Gastroesophageal sphincter (tissue), 4 donors: Measurements from ENCODE around the gene TTF2. TPM values are rescaled to one million over a fixed set of nuclear protein-coding genes. Genes with fewer than 3 reads are reported as not detected.

Experiments used
- ATAC-seq: fragments of 150-250 bp; one replicate; pipeline ENCODE4 v1.9.1; 2016; ENCODE audit warnings: mild to moderate bottlenecking, moderate library complexity
- H3K27ac ChIP-seq, 4 donors: fragments of 200-600 bp; sonication (generic) in 3 of 4; 1 replicate in 3 of 4; 2 replicates in 1 of 4; pipeline ENCODE4 v1.5.1; 2016 to 2019
- H3K27me3 ChIP-seq: fragments of 200-600 bp; sonication (generic); one replicate; pipeline ENCODE4 v1.5.1; 2019
- H3K36me3 ChIP-seq, 2 donors: fragments of 200-600 bp; sonication (generic); one replicate each; pipeline ENCODE4 v1.5.1; 2019; ENCODE audit warnings: control low read depth in 1 of 2
- H3K4me1 ChIP-seq, 3 donors: fragments of 200-600 bp; sonication (generic); 1 replicate in 2 of 3; 2 replicates in 1 of 3; pipeline ENCODE4 v1.5.1; 2016 to 2019; ENCODE audit warnings: control low read depth in 2 of 3
- H3K4me3 ChIP-seq, 2 donors: fragments of 200-600 bp; sonication (generic); one replicate each; pipeline ENCODE4 v1.5.1; 2019; ENCODE audit warnings: mild to moderate bottlenecking in 1 of 2, moderate library complexity in 1 of 2
- H3K9me3 ChIP-seq, 3 donors: fragments of 200-600 bp; sonication (generic); one replicate each; pipeline ENCODE4 v1.5.1; 2017 to 2019; ENCODE audit warnings: control low read depth in 2 of 3
- EP300 ChIP-seq: sonication (generic); formaldehyde crosslinking; IDR thresholded peaks from one replicate; pipeline ENCODE4 v1.6.1; 2017; ENCODE audit warnings: antibody characterized with exemption, mild to moderate bottlenecking
- POLR2A ChIP-seq, 2 donors: fragments of 450-650 bp; IDR thresholded peaks; one replicate each; pipeline ENCODE4 v1.6.1; 2017; ENCODE audit warnings: antibody characterized with exemption in 2 of 2, mild to moderate bottlenecking in 2 of 2, moderate library complexity in 1 of 2
- POLR2AphosphoS5 ChIP-seq: sonication (generic); formaldehyde crosslinking; IDR thresholded peaks from one replicate; pipeline ENCODE4 v1.6.1; 2017; ENCODE audit warnings: antibody characterized with exemption
- WGBS, 2 donors: methylation state at CpG; one replicate each; pipeline ENCODE4 v1.1.5; 2018; ENCODE audit warnings: low coverage in 1 of 2; 5-methylcytosine and 5-hydroxymethylcytosine counted together
- total RNA-seq, 4 donors: library from RNA; depleted of rRNA; stranded (reverse); fragments of >200 nt; gene quantifications; one replicate each; pipeline ENCODE4 v1.1.0, GENCODE V29; 2016
- TF ChIP-seq, protein P1 (sequence below), 4 experiments: fragments of 200-600 bp in 2 of 4; fragments of 450-650 bp in 2 of 4; sonication (generic) in 1 of 4; IDR thresholded peaks; one replicate each; pipeline ENCODE4 v1.5.1; 2017 to 2019; ENCODE audit warnings: antibody characterized with exemption in 4 of 4, mild to moderate bottlenecking in 2 of 4, moderate library complexity in 2 of 4

Gene TTF2
- total RNA-seq, 4 donors from 2014 or later, result 5.6 to 21.1 (median 13.5) TPM

DNA sequence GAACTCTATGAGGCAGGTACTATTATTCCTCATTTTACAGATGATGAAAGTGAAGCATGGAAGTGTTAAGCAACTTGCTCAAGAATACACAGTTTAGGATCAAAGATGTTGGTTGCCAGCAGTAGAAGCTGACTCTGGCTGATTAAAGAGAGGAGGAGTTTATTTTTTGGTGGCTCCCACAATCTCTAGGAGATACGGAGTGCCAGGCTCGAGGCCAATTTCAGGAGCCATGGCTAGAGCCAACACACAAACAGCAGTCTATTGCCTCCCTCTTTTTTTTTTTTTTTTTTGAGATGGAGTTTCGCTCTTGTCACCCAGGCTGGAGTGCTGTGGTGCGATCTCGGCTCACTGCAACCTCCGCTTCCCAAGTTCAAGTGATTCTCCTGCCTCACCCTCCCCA is 19.6 kb downstream of the TTF2 start:
- Histone ChIP-seq H3K4me3 (no peak overlapping the region), H3K27ac (no peak overlapping the region), H3K4me1 (no peaks in the 10 kb centered on the region), H3K9me3 (no peaks in the 10 kb centered on the region), H3K27me3 (no peaks in the 10 kb centered on the region), H3K36me3 (peaks cover 3 to 97% of the 10 kb centered on the region in 2 donors)
- TF ChIP-seq POLR2AphosphoS5 (no peak), EP300 (no peak), POLR2A (IDR thresholded peaks at IDR 0.05) (no peak)
- TF ChIP-seq, protein P1, sequence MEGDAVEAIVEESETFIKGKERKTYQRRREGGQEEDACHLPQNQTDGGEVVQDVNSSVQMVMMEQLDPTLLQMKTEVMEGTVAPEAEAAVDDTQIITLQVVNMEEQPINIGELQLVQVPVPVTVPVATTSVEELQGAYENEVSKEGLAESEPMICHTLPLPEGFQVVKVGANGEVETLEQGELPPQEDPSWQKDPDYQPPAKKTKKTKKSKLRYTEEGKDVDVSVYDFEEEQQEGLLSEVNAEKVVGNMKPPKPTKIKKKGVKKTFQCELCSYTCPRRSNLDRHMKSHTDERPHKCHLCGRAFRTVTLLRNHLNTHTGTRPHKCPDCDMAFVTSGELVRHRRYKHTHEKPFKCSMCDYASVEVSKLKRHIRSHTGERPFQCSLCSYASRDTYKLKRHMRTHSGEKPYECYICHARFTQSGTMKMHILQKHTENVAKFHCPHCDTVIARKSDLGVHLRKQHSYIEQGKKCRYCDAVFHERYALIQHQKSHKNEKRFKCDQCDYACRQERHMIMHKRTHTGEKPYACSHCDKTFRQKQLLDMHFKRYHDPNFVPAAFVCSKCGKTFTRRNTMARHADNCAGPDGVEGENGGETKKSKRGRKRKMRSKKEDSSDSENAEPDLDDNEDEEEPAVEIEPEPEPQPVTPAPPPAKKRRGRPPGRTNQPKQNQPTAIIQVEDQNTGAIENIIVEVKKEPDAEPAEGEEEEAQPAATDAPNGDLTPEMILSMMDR (IDR thresholded peaks at IDR 0.05), result no peak
- WGBS, 2 donors, result 64 to 100% methylated on average over 2 of the region's 6 CpGs
- no peak for ATAC-seq

DNA sequence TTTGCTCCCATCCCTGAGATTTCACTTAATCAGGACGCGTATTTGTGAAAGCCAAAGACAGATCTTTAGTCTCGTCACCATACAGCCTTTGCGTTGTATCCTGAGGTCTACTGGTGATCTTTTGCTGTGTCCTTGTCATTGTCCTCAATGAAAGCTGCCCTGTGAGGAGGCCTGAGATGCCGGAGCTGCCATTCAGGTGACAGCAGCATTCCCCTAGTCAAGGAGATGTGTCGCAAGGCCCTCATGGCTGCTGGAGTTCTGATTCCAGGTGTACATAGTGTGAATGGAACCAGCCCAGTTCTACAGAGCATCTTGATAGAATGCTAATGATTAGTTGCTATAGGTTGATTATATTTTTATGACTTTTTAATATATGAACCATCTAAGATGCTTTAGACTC is 24.1 kb downstream of the TTF2 start:
- H3K36me3 ChIP-seq, result peaks cover 3 to 71% of the 10 kb centered on the region in 2 donors
- no peak for TF ChIP-seq POLR2AphosphoS5
- no peak for TF ChIP-seq POLR2A (IDR thresholded peaks at IDR 0.05)
- WGBS, 2 donors, result 95 to 100% methylated on average over 3 to 4 of the region's 6 CpGs

DNA sequence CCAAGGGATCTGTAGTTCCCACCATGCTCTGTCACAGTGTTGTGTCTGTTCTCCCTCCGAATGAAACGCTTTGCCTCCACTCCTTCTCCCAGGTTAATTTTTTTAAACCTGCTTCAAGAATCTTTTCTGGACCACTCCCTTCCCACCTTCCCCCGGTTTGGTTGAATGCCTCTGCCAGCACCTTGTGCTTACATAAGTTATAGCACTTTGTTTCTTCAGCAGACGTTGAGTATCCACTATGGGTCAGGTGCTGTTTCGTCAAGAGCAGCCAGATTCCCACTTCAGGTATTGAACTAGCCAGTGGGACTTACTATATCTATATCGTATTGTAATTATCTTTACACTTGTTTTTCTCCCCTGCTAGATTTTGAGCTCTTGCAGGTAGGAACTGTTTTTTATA is 27.6 kb downstream of the TTF2 start:
- H3K4me3 ChIP-seq, result no peak overlapping the region
- peaks cover 0 to 4% (median 0%) of the 10 kb centered on the region in 3 donors for H3K4me1 ChIP-seq
- WGBS, 2 donors, result 93 to 98% methylated on average over 6 of the region's 6 CpGs
- no peaks in the 10 kb centered on the region for H3K9me3 ChIP-seq
- TF ChIP-seq POLR2A (IDR thresholded peaks at IDR 0.05) (no peak), POLR2AphosphoS5 (no peak), EP300 (no peak)
- TF ChIP-seq, protein P1 (IDR thresholded peaks at IDR 0.05), result no peak
- peaks cover 0 to 63% of the 10 kb centered on the region in 2 donors for H3K36me3 ChIP-seq
- H3K27me3 ChIP-seq, result no peaks in the 10 kb centered on the region
- no peak overlapping the region for H3K27ac ChIP-seq
- ATAC-seq, result no peak

More for the DNA sequence above, 24.1 kb downstream of the TTF2 start:
- ATAC-seq, result no peak
- Histone ChIP-seq H3K4me1 (no peaks in the 10 kb centered on the region), H3K4me3 (no peak overlapping the region), H3K27ac (no peak overlapping the region), H3K27me3 (no peaks in the 10 kb centered on the region), H3K9me3 (no peaks in the 10 kb centered on the region)

DNA sequence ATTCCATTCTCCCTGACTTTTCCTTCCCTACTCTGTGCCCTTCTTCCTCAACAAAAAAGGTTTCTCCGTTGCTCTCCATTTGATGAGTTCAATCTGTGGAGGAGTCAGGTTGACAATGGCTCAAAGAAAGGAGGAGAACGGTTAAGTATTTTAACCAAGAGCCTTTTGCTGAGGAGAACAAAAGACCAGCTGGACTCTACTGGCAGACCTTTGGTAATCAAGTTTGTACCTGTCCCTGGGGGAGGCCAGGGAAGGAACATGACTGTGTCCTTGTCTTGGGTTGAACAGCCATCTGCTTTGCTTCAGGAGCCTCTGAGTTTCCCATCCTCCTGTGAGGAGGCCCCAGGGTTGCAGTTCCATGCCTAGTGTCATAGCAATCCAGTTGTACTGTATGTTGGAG is 29.9 kb downstream of the TTF2 start:
- H3K4me3 ChIP-seq, result no peak overlapping the region
- H3K9me3 ChIP-seq, result no peaks in the 10 kb centered on the region
- TF ChIP-seq EP300, result no peak
- TF ChIP-seq POLR2A (IDR thresholded peaks at IDR 0.05), result no peak
- TF ChIP-seq, protein P1 (IDR thresholded peaks at IDR 0.05), result no peak
- TF ChIP-seq POLR2AphosphoS5, result no peak
- no peaks in the 10 kb centered on the region for H3K27me3 ChIP-seq
- WGBS, 2 donors, result 71 to 82% methylated on average over 1 to 2 of the region's 2 CpGs
- peaks cover 0 to 50% of the 10 kb centered on the region in 2 donors for H3K36me3 ChIP-seq
- ATAC-seq, result no peak
- H3K4me1 ChIP-seq, result peaks cover 0 to 23% (median 0%) of the 10 kb centered on the region in 3 donors
- no peak overlapping the region for H3K27ac ChIP-seq

- no peaks in the 10 kb centered on the region for H3K9me3 ChIP-seq
- no peaks in the 10 kb centered on the region for H3K27me3 ChIP-seq
- H3K4me1 ChIP-seq, result peaks cover 0 to 30% (median 0%) of the 10 kb centered on the region in 3 donors
- no peak for ATAC-seq
- peaks cover 0 to 45% of the 10 kb centered on the region in 2 donors for H3K36me3 ChIP-seq
- H3K27ac ChIP-seq, result peak overlapping the region; percentile 45 to 74 (median 64)
- WGBS, 2 donors, result 50 to 58% methylated on average over 5 of the region's 5 CpGs
- TF ChIP-seq POLR2A (IDR thresholded peaks at IDR 0.05) (no peak), EP300 (no peak), POLR2AphosphoS5 (no peak)
- no peak overlapping the region for H3K4me3 ChIP-seq
Measured at GRCh38 chr1:117092594-117092993, 32.5 kb downstream of the TTF2 start.

DNA sequence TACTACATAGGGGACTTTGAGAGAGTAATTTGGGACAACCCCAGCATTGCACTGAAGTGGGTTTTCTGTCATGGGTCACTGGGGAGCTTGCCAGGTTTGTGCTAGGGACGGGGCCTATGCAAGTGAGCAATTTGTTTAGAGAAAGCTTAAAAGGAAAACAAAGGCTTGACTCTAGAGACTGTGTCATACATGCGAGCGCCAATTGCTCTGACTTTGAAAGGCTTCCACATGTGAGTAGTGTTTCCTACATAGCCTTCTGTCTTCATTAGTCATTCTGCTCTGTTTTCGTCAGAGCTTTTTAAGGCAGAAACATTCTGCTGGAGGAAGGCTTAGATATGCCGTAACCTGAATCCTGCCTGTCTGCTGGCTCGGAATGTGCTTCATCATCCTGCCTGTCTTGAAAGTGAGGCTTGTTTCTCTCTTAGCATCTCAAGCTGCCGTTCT is 33.0 kb downstream of the TTF2 start:
- H3K9me3 ChIP-seq, result no peaks in the 10 kb centered on the region
- peak; percentile 94 for ATAC-seq

More for the DNA sequence above, 33.0 kb downstream of the TTF2 start:
- Histone ChIP-seq H3K36me3 (peaks cover 0 to 47% of the 10 kb centered on the region in 2 donors), H3K27ac (peak overlapping the region; percentile 45 to 74 (median 64)), H3K4me1 (peaks cover 0 to 30% (median 0%) of the 10 kb centered on the region in 3 donors), H3K27me3 (no peaks in the 10 kb centered on the region), H3K4me3 (no peak overlapping the region)
- TF ChIP-seq POLR2AphosphoS5 (peak; percentile 55), POLR2A (IDR thresholded peaks at IDR 0.05) (no peak)
- 23 to 57% methylated on average over 6 of the region's 7 CpGs for WGBS, 2 donors
